AG04450 (cell line): ENCODE measurements around the gene HIBCH. TPM values are rescaled to one million over a fixed set of nuclear protein-coding genes. Genes with fewer than 3 reads are reported as not detected.

Experiments used
- CTCF ChIA-PET: fragments of 300-600, 350-600 bp; formaldehyde crosslinking; extraction: SDS; loops from one replicate; lab custom pipeline; 2022; ENCODE audit warnings: antibody characterized with exemption, inconsistent platforms; lab: Charles Lee
- POLR2A ChIA-PET: fragments of 350-600 bp; formaldehyde crosslinking; extraction: SDS; loops from one replicate; lab custom pipeline; 2021; ENCODE audit warnings: antibody characterized with exemption, inconsistent platforms; lab: Yijun Ruan, JAX
- DNase-seq: peaks from one replicate; pipeline ENCODE4 v3.0.0-alpha.2; 2011; ENCODE audit warnings: low read depth, low spot score
- H3K27ac ChIP-seq: one replicate; pipeline ENCODE4 v1.5.1; 2012; ENCODE audit warnings: low read depth, low read length, control low read depth
- H3K27me3 ChIP-seq: one replicate; pipeline ENCODE4 v1.6.0; 2012; ENCODE audit warnings: low read length; ENCODE audit not compliant: control insufficient read depth, insufficient read depth
- H3K4me3 ChIP-seq: 2 replicates; pipeline ENCODE4 v1.5.1; 2011; ENCODE audit warnings: mild to moderate bottlenecking, low read depth, low read length, control low read depth
- H3K9me3 ChIP-seq: 2 replicates; pipeline ENCODE4 v1.5.1; 2012; ENCODE audit warnings: low read length; ENCODE audit not compliant: control insufficient read depth, insufficient read depth
- CTCF ChIP-seq: IDR thresholded peaks from 2 replicates; pipeline ENCODE4 v1.5.1; 2011; ENCODE audit warnings: low read depth, low read length, control low read depth, inconsistent platforms
- polyA plus RNA-seq: library from polyadenylated mRNA; depleted of rRNA; stranded (reverse); fragments of >200 nt; gene quantifications from 2 replicates; pipeline ENCODE4 v1.2.3, GENCODE V29; 2011

Gene HIBCH
- polyA plus RNA-seq, 1 experiment, result 23.8 TPM

GRCh38 chr2:190267302-190267701 is 52.3 kb downstream of the HIBCH start:
- ChIA-PET CTCF (interaction anchor here (1.3 kb wide), 1 partner anchor 10 kb away, joined by 3 read pairs; no protein-coding TSS in a partner anchor), POLR2A (no interaction called here)
- Histone ChIP-seq H3K27ac (peak overlapping the region; percentile 49), H3K4me3 (no peak overlapping the region), H3K27me3 (no peaks in the 10 kb centered on the region), H3K9me3 (peaks cover 3% of the 10 kb centered on the region)
- peak; percentile 50 for DNase-seq
- TF ChIP-seq CTCF, result no peak

- ChIA-PET CTCF (no interaction called here), POLR2A (no interaction called here)
- Histone ChIP-seq H3K9me3 (peaks cover 3% of the 10 kb centered on the region), H3K27ac (no peak overlapping the region), H3K4me3 (no peak overlapping the region), H3K27me3 (no peaks in the 10 kb centered on the region)
- TF ChIP-seq CTCF, result no peak
- DNase-seq, result no peak
Observed at GRCh38 chr2:190266314-190266713, 53.3 kb downstream of the HIBCH start.

GRCh38 chr2:190261851-190262250 is 57.8 kb downstream of the HIBCH start:
- DNase-seq, result no peak
- POLR2A ChIA-PET, result interaction anchor here (0.6 to 0.7 kb wide), 2 partner anchors 147 to 757 kb away, joined by 3 to 5 read pairs; no protein-coding TSS in a partner anchor
- CTCF ChIA-PET, result interaction anchor here (1.4 kb wide), 1 partner anchor 601 kb away, joined by 3 read pairs; no protein-coding TSS in a partner anchor
- Histone ChIP-seq H3K27me3 (no peaks in the 10 kb centered on the region), H3K27ac (no peak overlapping the region), H3K4me3 (no peak overlapping the region), H3K9me3 (peaks cover 3% of the 10 kb centered on the region)
- no peak for TF ChIP-seq CTCF

GRCh38 chr2:190256087-190256486 is 63.5 kb downstream of the HIBCH start:
- TF ChIP-seq CTCF, result no peak
- CTCF ChIA-PET, result interaction anchor here (1.1 to 1.4 kb wide), 2 partner anchors 22 to 255 kb away, joined by 3 read pairs; no protein-coding TSS in a partner anchor

GRCh38 chr2:190255676-190256075 is 64.0 kb downstream of the HIBCH start:
- no peak for TF ChIP-seq CTCF
- POLR2A ChIA-PET, result no interaction called here

More at GRCh38 chr2:190256087-190256486, 63.5 kb downstream of the HIBCH start:
- Histone ChIP-seq H3K9me3 (no peaks in the 10 kb centered on the region), H3K4me3 (no peak overlapping the region), H3K27ac (no peak overlapping the region), H3K27me3 (no peaks in the 10 kb centered on the region)
- DNase-seq, result no peak
- POLR2A ChIA-PET, result no interaction called here

More at GRCh38 chr2:190255676-190256075, 64.0 kb downstream of the HIBCH start:
- no peak overlapping the region for H3K27ac ChIP-seq
- H3K9me3 ChIP-seq, result no peaks in the 10 kb centered on the region
- no peak for DNase-seq
- CTCF ChIA-PET, result interaction anchor here (1.1 to 1.4 kb wide), 3 partner anchors 22 to 255 kb away, joined by 3 read pairs; no protein-coding TSS in a partner anchor
- no peak overlapping the region for H3K4me3 ChIP-seq
- H3K27me3 ChIP-seq, result no peaks in the 10 kb centered on the region
